Activated T-cell treated with anti-CD3 and anti-CD28 coated beads, Interleukin-2, amount 50 U/mL, for 48 hours (primary cell): Measurements from ENCODE around the gene VSX1.

ENCODE experiments used
- DNase-seq, 2 experiments: peaks; one replicate each; pipeline ENCODE4 v3.0.0-alpha.2; 2020

The VSX1 gene

DNA sequence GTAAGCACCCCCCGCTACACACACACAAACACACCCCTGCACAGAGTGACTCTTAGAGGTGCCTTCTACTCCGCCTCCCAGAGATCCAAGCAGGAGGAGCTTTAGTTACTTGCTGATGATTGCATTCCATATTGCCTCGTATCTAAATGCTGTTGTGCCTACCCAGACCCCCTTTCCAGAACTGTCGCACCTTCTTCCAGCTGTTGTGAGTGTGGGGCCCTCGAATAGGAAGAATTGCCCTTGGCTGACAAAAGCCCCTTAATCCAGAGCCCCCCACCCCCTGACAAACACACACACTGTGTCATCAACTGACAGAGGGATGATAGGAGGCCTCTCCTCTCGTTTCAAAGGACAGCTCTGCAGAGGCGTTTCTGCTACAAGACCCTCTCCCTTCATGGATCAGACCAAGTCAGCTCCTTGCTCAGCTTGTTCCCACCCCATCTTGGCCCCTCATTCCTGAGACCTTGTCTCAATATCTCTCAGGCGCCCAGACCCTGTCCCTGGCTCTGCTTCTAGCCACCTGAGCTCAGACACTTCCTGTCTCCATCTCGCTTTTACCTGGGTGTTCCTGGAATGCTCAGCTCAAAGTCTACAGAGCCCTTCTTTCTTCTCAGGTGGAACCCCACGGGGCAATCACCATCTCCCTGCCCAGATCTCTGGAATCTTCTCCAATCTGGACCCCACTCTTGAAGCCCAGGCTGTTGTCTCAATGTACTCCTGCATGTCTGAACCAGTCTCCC, 4.0 kb upstream of the VSX1 start:
- DNase-seq = peak in 1 of 2 experiments; percentile 13

DNA sequence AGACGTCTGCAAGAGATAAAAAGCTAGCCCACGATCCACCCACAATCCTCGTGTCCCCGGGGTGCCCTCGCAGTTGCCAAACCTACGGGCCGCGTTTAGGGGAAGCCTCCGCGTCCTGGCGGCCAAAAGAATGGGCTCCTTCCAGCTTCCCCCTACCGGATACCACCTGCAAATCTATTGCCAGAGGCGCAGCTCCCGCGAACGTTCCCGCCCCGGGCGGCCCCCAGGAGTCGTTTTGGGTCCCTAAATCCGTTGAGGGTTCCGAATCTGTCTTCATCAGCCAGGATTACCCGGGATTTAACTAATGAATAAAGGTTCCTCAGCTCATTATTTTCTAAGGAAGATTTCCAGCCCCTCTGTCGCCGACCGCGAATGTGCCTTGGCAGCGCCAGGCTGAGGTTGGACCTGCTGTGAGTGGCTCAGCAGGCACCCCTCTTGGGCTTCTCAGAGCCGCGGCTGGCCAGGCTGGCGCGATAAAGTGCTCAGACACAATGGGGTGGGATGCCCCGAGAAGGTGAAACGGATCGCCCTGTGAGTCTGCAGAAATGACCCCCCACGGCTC, 2.8 kb upstream of the VSX1 start:
- peak; percentile 36 to 44 for DNase-seq

DNA sequence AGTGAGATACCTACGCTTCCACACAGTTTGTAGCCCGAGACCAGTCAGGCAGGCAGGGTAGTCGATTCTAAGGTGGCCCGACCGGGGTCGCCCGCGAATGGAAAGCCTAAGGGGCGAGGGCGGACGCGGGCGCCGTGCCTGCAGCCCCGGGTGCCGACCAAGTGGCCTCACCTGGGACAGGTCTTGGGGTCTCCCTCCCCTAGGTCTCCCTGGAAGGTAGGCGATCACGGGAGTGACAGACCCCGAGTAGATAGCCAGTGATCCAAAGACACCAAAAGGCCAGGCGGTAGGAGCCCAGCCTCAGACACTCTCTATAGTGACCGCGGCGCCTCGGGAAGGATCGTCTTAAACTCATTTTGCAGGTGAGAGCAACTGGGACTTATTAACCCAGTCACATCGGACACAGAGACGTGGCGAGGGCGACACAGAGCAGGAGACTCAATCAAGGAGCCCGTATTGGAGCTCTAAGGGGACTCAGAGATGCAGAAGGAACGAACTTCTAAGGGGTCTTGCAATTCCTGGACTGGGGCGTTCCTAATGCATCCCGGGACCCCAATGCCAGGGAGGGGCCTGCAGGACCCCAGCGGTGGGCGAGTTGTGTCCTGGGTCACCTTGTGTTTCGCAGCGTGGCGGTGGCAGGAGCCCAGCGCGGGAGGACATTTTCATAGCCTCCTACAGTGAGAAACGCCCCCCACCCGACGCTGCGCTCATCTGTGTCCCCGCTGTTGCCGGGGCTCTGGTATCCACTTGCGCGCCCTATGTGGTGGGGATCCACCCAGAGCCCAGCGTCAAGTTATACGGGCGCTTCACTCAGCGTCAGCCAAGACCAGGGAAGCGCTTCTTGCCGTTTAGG, 2.1 kb upstream of the VSX1 start:
- peak; percentile 26 to 28 for DNase-seq

DNA sequence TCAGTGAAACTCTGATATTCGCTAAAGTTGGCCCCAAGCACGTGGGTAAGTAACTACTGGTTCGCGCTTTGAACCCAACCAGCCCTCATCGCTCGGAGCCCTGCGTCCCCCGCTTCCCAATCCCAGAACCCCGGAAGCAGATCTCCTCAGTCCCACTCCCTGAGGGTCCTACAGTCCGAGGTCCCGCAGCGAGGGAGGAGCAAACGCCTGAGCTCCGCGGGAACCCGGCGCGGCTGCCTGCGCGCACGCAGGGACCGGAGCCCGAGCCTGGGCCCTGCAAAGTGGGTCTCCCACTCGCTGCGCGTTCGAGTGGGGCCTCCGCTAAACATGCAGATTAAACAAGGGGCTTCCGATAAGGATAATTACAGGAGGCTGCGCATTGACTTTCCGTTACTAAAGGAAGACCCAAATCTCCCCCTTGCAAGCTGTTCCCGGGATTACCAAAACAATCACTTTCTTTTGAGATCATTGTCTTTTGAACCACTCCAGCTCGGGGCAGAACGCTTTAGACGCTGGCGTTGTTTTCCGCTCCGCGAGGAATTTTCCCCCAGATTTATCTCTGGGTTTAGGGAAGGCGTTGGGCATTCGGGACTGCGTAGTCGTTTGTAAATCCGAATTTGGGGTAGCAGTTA, 1.3 kb upstream of the VSX1 start:
- DNase-seq = peak in 1 of 2 experiments; percentile 28

DNA sequence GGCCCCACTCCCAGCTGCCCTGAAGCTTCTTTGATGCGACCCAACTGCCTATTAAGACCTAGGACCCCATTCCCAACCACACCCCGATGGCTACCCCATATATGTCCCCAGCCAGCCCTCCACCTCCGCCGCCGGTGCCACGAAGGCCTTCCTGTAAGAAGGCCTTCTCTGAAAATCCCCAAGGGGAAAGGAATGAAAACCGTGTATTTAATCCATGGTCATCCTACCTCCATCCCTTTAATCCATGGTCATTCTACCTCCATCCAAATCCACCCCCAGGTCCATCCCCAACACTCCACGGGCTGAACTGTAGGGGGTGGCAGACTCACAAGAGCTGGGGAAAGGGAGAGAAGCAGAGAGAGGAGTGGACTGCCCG, 545 bp upstream of the VSX1 start:
- DNase-seq = peak in 1 of 2 experiments; percentile 17

DNA sequence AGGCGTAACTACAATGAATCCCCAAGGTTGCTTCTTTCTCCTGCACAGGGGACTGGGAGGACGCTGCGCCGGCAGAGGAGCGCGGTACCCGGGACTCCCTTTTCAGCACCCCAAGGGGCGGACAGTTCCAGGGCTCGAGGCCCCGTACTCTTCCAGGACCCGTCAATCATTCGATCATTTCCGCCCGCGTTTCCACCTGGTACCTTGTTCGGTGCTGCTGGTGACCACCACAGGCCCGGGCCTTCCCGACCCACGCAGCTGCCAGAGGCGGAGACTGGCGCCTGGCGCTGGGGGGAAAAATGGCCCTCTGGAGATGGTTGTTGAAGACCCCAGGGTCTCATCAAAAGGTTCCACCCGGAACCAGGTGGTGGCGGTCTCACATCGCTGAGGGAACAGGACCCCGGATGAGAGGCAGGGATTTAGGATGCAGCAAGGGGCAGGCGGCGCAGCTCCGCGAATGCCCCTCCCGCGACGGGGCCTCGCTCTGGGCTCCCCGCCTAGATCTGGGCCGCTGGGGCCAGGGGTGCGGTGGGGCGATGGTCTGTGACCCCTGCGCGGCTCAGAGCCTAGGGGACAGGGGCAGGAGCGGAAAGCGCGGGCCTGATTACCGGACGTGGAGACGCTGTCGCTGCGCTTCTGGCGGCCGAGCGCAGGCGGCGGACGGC, 744 bp downstream of the VSX1 start:
- DNase-seq = peak; percentile 59 to 68

DNA sequence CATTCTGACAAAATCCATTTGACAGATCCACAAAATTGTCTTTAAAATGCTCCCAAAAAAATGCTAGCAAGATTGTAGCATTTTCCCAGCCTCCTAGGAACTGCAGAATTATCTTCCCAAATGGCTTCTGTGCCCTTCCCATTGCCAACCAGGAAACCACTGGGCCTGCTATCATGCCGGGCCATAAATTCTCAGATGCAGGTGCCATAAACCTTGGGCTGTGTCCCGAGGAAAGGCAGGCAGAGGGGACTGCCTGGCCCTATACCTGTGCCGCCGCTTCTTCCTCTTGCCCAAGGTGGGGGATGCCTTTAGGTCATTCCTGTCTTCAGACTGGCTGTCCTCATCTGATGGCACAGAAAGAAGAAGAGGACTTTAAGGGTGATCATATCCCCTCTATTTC, 2.8 kb downstream of the VSX1 start:
- DNase-seq = peak in 1 of 2 experiments; percentile 9

DNA sequence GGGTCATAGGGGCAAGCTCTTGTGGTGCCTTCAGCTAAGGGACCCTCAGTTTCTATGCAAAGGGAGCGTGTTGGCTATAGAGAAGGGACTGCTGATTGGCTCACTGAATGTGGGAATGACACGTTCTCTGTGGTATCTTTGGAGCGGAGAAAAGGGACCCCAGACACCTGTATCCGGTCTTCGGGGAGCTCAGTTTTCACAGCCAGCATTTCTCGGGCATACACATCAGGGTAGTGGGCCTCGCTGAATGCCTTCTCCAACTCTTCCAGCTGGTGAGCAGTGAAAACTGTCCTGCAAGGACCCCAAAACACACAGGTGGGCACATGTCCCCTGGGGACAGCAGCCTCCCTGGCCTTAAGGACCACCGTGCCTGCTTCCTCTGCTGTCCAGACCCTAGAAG, 3.3 kb downstream of the VSX1 start:
- no peak for DNase-seq

DNA sequence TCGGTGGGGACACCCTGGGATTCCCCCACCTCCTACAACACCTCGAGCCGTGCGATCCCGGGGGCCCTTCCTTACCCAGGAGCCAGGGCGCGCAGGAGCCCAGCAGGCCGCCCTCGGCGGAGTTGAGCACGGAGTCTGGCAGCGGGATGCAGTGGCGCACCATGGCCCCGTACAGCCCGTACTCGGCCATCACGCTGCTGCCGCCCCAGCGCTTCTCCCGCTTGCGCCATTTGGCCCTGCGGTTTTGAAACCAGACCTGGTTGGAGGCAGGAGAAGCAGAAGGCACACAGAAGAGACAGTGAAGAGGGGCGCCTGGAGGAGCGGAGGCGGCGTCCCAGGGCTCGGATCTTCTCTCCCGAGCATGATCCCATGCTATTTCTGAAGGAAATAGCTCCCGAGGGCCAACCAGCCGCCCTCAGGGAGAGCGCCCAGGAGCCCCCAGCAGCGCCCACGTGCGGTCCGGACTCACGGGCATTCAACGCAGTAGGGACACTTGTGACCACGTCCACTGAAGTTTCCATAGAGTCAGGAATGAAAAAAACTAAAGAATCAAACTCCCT, 4.3 kb downstream of the VSX1 start:
- DNase-seq = peak in 1 of 2 experiments; percentile 28

DNA sequence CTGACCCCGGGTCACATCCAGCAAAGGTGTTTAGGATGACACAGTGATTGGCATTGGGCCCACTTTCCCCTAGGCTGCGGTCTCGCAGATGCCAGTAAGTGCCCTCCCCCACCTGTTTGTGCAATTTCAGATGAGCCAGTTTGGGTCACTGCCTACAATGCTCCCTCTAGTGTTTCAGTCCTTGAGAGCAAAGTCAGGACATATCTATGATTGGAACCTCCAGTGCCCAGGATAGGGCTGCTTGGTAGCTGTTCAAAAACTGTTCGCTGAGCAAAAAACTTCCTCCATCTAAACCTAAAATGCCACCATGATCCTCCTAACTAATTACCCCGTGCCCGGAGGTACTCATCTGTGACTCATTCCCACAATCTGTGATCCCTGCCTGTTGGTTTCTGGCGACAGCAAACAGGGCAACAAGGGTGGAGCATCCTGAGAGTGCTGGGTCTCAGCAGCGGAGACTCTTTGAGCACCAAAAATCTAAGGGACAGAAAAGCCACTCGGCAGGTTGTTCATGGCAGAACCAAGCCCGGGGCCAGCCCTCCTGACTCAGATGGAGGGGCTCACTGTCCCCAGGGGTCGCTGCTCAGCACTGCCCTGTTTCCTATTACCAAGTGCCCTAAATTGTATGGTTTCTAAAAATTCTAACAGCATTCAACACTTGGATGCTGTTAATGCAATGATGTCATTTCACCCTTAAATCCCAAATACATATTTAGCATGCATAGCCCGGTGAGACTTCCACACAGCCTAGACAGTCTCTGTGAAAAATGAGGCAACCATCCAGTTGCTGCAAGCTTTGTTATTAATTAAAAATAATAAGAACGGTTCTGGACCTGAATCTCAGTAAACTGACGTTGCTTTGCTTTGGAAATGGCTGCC, 5.0 kb downstream of the VSX1 start:
- DNase-seq = peak in 1 of 2 experiments; percentile 36

DNA sequence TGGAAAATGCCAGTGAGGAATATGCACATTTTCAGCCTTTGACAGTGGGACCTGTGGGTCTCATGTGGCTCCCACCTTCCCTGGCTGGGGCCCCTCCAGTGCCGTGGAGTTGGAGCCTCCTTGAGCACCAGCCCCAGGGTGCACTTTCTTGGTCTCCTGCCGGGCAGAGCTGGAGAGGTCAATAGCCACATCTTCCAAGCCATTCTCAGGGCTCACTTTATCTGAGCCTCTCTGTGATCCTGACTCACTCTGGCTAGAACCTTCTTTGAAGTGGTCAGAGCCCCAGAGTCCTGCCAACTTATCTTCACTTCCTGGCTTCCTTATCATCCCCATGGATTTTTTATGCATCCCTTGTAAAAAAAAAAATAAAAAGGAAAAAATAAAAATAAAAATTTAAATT, 5.7 kb downstream of the VSX1 start:
- peak in 1 of 2 experiments; percentile 9 for DNase-seq

DNA sequence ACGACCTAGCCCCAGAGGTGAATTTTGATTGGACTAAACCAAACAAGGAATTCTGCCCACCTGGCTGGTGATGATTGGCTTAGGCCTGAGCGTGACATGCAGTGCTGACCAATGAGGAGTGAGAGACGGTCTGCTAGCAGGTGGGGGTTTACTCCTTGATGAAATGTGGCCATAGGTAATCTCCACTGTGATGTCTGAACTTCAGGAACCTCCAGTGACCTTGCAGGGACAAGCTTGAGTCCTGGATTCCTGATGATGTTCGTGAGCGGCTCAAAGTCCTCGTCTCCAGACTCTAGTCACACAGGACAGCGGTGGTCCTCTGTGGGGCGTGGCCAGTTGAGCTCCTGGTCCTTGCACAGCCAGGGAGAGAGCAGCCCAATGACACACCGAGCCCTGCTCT, 8.4 kb downstream of the VSX1 start:
- peak; percentile 5 to 11 for DNase-seq

DNA sequence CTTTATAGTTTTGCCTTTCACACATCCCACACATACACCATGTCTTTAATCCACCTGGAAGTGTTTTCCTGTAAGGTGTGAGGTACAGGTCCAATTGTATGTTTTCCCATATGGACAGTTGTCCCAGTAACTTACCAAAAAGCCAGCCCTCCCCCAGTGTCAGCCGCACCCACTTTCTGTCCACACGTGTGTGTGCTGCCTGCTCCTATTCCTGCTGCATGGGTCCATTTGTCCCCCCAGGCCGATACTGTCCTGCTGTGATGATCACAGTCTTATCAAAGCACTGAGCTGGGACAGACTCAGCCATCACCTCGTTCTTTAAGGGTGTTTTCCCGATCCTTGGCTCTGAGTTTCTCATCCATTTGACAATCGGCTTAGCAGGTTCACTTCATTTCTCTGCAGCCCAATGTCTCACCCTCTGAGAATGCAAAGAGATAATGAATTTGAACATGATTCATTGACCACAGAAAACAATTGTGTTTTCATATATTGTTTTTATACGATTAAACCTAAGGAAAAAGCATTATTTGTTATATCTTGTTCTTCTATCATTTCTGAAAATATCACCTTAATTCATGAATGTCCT, 9.6 kb downstream of the VSX1 start:
- peak; percentile 5 to 10 for DNase-seq

DNA sequence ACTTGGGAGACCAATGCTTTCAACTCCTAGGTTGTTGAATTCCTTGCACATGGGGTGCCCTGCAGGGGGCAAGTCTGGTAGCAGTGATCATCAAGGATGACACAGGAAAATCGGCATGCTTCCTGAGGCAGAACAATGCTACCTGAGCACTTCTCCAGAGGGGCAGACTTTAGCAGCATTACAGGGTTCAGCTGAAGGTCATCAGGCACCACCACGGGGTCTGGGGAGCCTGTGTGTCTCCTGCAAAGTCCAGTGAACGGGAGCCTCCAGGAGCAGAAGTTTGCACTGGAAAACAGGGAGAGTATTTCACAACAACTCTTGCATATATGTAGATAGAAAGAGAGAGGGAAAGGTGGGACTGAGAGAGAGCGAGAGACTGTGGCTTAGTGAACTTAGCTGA, 10.2 kb downstream of the VSX1 start:
- peak in 1 of 2 experiments; percentile 6 for DNase-seq

DNA sequence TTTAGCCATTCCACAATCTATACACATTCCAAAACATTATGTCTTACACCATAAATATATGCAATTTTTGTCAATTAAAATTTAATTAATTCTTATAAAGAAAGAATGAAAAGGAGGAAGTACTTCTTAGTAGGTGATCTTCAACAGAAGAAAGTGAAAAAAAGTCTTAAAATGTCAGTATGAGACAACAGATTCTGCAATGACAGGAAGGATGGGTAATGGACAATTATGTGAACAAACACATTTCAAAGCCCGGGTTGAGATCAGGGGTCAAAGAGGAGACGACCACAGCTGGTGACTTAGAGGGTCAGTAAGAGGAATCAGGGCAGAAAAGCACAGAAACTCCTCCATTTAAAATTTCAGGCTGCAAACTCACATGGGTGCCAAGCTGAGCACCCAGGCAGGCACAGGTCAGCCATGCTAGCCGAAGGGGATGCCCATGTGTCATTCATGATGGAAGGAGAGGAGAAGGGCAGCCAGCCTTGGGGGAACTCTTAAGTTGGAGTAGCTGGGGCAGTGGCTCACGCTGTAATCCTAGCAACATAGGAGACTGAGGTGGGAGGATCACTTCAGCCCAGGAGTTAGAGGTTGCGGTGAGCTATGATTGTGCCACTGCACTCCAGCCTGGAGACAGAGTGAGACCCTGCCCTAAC, 11.0 kb downstream of the VSX1 start:
- DNase-seq = no peak

DNA sequence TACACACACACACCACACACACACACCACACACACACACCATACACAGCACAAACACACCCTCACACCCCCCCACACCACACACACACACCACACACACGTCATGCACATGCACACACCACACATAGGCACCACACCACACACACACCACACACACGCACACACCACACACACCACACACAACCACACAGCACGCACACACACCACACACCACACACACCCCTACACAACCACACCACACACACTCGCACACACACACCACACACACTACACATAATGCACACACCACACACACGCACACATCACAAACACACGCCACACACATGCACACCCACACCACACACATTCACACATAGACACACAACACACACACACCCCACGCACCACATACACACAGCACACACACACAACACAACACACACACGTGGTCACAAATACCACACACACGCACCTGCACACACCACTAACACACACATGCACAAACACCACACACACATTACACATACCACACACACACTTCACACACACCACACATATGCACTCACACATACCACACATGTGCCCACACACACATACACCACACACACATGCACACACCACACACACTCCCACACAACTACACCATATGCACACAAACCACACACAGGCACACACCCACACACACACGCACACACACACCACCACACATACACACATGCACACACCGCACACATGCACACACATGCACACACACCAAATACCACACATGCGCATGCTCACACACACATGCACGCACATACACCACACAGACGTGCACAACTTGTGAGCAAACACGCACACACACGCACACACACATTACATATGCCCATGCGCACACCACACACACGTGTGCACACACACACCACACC, 14.6 kb downstream of the VSX1 start:
- no peak for DNase-seq

DNA sequence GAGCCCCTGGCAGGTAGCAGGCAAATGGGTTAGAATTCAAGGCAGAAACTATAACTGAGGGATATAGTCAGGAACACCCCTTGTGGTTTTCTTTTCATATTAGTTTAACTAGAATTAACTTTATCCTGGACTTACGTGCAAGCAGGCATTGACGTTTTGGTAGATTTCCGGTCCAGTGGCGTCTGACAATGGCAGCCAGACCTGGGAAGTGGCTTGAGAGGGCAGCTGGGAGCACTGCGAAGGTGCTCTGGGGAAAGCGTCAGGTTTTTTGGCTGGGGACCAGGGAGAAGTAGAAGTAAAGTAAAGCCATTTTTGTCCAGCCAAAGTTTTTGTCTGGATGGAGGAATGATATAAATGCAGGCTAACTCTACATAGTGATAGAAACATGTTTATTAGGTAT, 15.6 kb downstream of the VSX1 start:
- no peak for DNase-seq

DNA sequence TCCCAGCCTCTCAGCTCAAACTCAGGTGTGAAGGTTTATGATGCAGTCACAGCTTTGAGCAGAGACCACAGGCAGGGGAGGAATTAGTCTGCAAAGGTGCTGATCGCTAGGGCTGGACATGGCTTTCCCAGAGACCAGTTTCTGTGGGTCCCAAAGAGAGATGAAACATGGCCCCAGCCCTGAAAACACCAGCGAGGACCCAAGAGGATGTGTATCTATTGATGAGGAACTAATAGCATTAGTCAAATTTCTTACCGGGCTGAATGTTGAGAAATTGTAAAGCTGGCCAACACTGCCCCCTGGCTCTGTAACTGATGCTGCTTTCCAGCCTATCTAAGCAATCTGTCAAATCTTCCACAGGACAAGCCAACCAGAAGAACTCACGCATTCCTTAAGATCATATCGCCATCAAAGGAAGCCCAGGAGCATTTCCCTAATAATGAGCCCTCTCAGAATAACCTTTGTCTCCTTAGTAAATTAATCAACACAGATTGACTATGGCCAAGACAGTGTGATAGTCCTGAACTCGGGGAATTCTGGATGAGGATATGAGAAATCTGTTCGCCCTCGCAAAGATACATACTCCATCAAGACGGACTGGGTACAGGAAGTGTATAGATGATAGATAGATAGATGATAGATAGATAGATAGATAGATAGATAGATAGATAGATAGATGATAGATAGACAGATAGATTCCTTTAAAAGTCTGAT, 16.2 kb downstream of the VSX1 start:
- peak; percentile 61 to 72 for DNase-seq
